H9 (cell line): Measurements from ENCODE around the gene DEFB131B. TPM values are rescaled to one million over a fixed set of nuclear protein-coding genes. Genes with fewer than 3 reads are reported as not detected.
"Not testable (repeated sequence)": the region's sequence is repeated elsewhere in the genome, so short reads cannot be mapped to it uniquely, and the experiment has no call there.

ENCODE experiments used
- DNase-seq: peaks from one replicate; pipeline ENCODE4 v3.0.0-alpha.2; 2017
- H2AFZ ChIP-seq: one replicate; pipeline ENCODE4 v1.6.1; 2013; ENCODE audit warnings: mild to moderate bottlenecking, low read length, control low read depth, moderate library complexity
- H2AK5ac ChIP-seq: 2 replicates; pipeline ENCODE4 v1.6.1; 2013; ENCODE audit warnings: low read length, control low read depth, mixed read lengths; ENCODE audit not compliant: insufficient read length
- H2BK120ac ChIP-seq: one replicate; pipeline ENCODE4 v1.6.1; 2013; ENCODE audit warnings: low read depth, mild to moderate bottlenecking, low read length, control low read depth, inconsistent platforms; ENCODE audit not compliant: poor library complexity, severe bottlenecking
- H2BK12ac ChIP-seq: 2 replicates; pipeline ENCODE4 v1.6.1; 2013; ENCODE audit warnings: low read length, control low read depth, mixed read lengths, low read depth; ENCODE audit not compliant: insufficient read length
- H2BK15ac ChIP-seq: 2 replicates; pipeline ENCODE4 v1.6.1; 2013; ENCODE audit warnings: low read depth, low read length, control low read depth
- H2BK20ac ChIP-seq: one replicate; pipeline ENCODE4 v1.6.1; 2013; ENCODE audit warnings: low read depth, mild to moderate bottlenecking, low read length, control low read depth, inconsistent platforms; ENCODE audit not compliant: poor library complexity, severe bottlenecking
- H2BK5ac ChIP-seq: 2 replicates; pipeline ENCODE4 v1.6.1; 2013; ENCODE audit warnings: low read length, control low read depth, mixed read lengths; ENCODE audit not compliant: insufficient read length
- H3K14ac ChIP-seq: 2 replicates; pipeline ENCODE4 v1.6.1; 2013; ENCODE audit warnings: low read length, control low read depth; ENCODE audit not compliant: insufficient read depth
- H3K18ac ChIP-seq: 2 replicates; pipeline ENCODE4 v1.6.1; 2013; ENCODE audit warnings: low read depth, mild to moderate bottlenecking, mixed read lengths, low read length, control low read depth; ENCODE audit not compliant: insufficient read length
- H3K23ac ChIP-seq: 2 replicates; pipeline ENCODE4 v1.6.1; 2013; ENCODE audit warnings: low read length, control low read depth, mixed read lengths, low read depth; ENCODE audit not compliant: insufficient read length
- H3K23me2 ChIP-seq: 2 replicates; pipeline ENCODE4 v1.6.1; 2013; ENCODE audit warnings: low read depth, mild to moderate bottlenecking, mixed read lengths, low read length, control low read depth; ENCODE audit not compliant: insufficient read length, poor library complexity, severe bottlenecking
- H3K27ac ChIP-seq: 2 replicates; pipeline ENCODE4 v1.5.1; 2013; ENCODE audit warnings: low read length, control low read depth, mixed read lengths, low read depth; ENCODE audit not compliant: insufficient read length
- H3K27me3 ChIP-seq: 2 replicates; pipeline ENCODE4 v1.6.1; 2013; ENCODE audit warnings: low read length, control low read depth, inconsistent platforms; ENCODE audit not compliant: insufficient read depth
- H3K4ac ChIP-seq: 2 replicates; pipeline ENCODE4 v1.6.1; 2013; ENCODE audit warnings: low read depth, mild to moderate bottlenecking, control low read depth, inconsistent platforms, low read length, moderate library complexity
- H3K4me1 ChIP-seq: 2 replicates; pipeline ENCODE4 v1.6.1; 2013; ENCODE audit warnings: low read length, control low read depth, inconsistent platforms; ENCODE audit not compliant: insufficient read depth
- H3K4me2 ChIP-seq: 2 replicates; pipeline ENCODE4 v1.6.1; 2013; ENCODE audit warnings: low read length, control low read depth, mixed read lengths; ENCODE audit not compliant: insufficient read length, insufficient read depth
- H3K56ac ChIP-seq: 2 replicates; pipeline ENCODE4 v1.6.1; 2013; ENCODE audit warnings: low read depth, mild to moderate bottlenecking, mixed read lengths, low read length, control low read depth; ENCODE audit not compliant: insufficient read length
- H3K79me1 ChIP-seq: 2 replicates; pipeline ENCODE4 v1.6.1; 2013; ENCODE audit warnings: low read depth, mild to moderate bottlenecking, moderate library complexity, low read length, control low read depth, inconsistent platforms; ENCODE audit not compliant: insufficient read depth, poor library complexity, severe bottlenecking
- H3K79me2 ChIP-seq: 2 replicates; pipeline ENCODE4 v1.6.1; 2013; ENCODE audit warnings: low read length, control low read depth, inconsistent platforms; ENCODE audit not compliant: insufficient read depth
- H3K9ac ChIP-seq: 2 replicates; pipeline ENCODE4 v1.6.1; 2013; ENCODE audit warnings: low read length, control low read depth, mixed read lengths; ENCODE audit not compliant: insufficient read length; ENCODE audit errors: extremely low read depth
- H3K9me3 ChIP-seq: one replicate; pipeline ENCODE4 v1.6.1; 2013; ENCODE audit warnings: low read depth, low read length, inconsistent platforms; ENCODE audit not compliant: control insufficient read depth
- H3T11ph ChIP-seq: one replicate; pipeline ENCODE4 v1.6.1; 2013; ENCODE audit warnings: mild to moderate bottlenecking, low read length, control low read depth, inconsistent platforms
- H4K20me1 ChIP-seq: one replicate; pipeline ENCODE4 v1.6.1; 2013; ENCODE audit not compliant: control insufficient read depth, insufficient read length, insufficient read depth
- H4K5ac ChIP-seq: 2 replicates; pipeline ENCODE4 v1.6.1; 2013; ENCODE audit warnings: low read depth, mild to moderate bottlenecking, mixed read lengths, low read length, control low read depth; ENCODE audit not compliant: insufficient read length
- H4K8ac ChIP-seq: replicated peaks from 2 replicates; pipeline ENCODE4 v1.6.1; 2013; ENCODE audit warnings: low read length, control low read depth, mixed read lengths, low read depth; ENCODE audit not compliant: insufficient read length
- H4K91ac ChIP-seq: 2 replicates; pipeline ENCODE4 v1.6.1; 2013; ENCODE audit warnings: low read depth, mild to moderate bottlenecking, moderate library complexity, mixed read lengths, low read length, control low read depth; ENCODE audit not compliant: insufficient read length
- H3K27ac Mint-ChIP-seq, 3 experiments: 2 replicates in 2 of 3; 3 replicates in 1 of 3; pipeline ENCODE4 v1.8.0; 2020 to 2021; ENCODE audit warnings: mixed read lengths in 3 of 3, mild to moderate bottlenecking in 1 of 3, moderate library complexity in 1 of 3
- H3K27me3 Mint-ChIP-seq: 2 replicates; pipeline ENCODE4 v1.8.0; 2021; ENCODE audit warnings: low read depth, mild to moderate bottlenecking, moderate library complexity, mixed read lengths
- H3K36me3 Mint-ChIP-seq, 3 experiments: 2 replicates in 2 of 3; 3 replicates in 1 of 3; pipeline ENCODE4 v1.8.0; 2020 to 2021; ENCODE audit warnings: low read depth in 3 of 3, mixed read lengths in 3 of 3; ENCODE audit not compliant: insufficient read depth in 1 of 3
- H3K4me1 Mint-ChIP-seq, 2 experiments: 2 replicates each; pipeline ENCODE4 v1.8.0; 2020; ENCODE audit warnings: mixed read lengths in 2 of 2
- H3K4me3 Mint-ChIP-seq, 2 experiments: 2 replicates in 1 of 2; 3 replicates in 1 of 2; pipeline ENCODE4 v1.8.0; 2020 to 2021; ENCODE audit warnings: mild to moderate bottlenecking in 2 of 2, mixed read lengths in 2 of 2, moderate library complexity in 1 of 2
- H3K9me3 Mint-ChIP-seq, 2 experiments: 2 replicates in 1 of 2; 3 replicates in 1 of 2; pipeline ENCODE4 v1.8.0; 2020; ENCODE audit warnings: mild to moderate bottlenecking in 2 of 2, mixed read lengths in 2 of 2, moderate library complexity in 1 of 2
- WGBS: extraction: QIAGEN DNeasy Blood & Tissue Kit; methylation state at CpG from one replicate; pipeline ENCODE4 v1.1.7; 2013; ENCODE audit warnings: missing lambda C conversion rate, low lambda C conversion rate, mixed read lengths; ENCODE audit not compliant: insufficient read length; ENCODE audit errors: extremely low coverage; 5-methylcytosine and 5-hydroxymethylcytosine counted together
- total RNA-seq: library from RNA; stranded (reverse); gene quantifications from 2 replicates; pipeline ENCODE4 v1.2.1, GENCODE V29; 2021
- TF ChIP-seq, protein P1 (sequence below): fragments of 200-600 bp; sonication (generic); conservative IDR thresholded peaks from 3 replicates; pipeline ENCODE4 v1.8.0; 2021; ENCODE audit warnings: antibody characterized with exemption, mild to moderate bottlenecking

The DEFB131B gene
- total RNA-seq, 1 experiment from 2014 or later, result not detected

DNA sequence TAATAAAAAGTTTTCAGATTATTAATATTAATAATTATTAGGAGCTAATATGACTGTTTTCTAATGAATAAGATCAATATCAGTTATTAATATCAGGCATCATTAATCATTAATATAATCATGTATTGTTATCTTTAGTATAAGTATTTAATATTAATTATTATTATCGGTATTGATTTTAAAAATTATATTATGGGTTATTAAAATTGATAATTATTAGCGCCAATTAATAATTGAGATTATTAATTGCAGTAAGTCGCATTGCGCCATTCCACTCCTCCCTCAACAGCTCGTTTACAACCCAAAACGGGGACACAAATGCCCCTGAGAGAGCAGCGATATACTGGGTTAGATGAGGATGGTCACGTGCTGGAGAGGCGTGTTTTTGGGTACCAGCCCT is 30.0 kb downstream of the DEFB131B start:
- H3K9me3 Mint-ChIP-seq, result no peaks in the 10 kb centered on the region
- H3K23ac ChIP-seq, result no peak overlapping the region
- H2BK5ac ChIP-seq, result no peak overlapping the region

DNA sequence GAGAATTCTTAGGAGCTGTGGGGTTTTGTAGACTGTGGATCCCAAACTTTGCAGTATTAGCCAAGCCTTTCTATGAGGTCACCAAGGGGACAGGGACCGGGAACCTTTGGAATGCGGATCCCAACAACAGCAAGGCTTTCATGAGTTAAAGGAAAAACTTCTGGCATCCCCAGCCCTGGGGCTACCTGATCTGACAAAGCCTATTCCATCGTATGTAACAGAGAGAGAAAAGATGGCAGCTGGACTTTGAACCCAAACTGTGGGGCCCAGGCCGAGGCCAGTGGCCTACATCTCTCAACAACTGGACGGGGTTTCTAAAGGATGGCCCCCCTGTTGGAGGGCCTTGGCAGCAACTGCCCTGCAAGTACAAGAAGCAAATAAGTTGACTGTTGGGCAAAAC is 32.5 kb downstream of the DEFB131B start:
- not testable (repeated sequence) for H4K5ac ChIP-seq, H3K14ac ChIP-seq, H3K18ac ChIP-seq, DNase-seq, H4K8ac ChIP-seq, H3K79me2 ChIP-seq, H3K4me2 ChIP-seq, H4K20me1 ChIP-seq, H3K4me1 ChIP-seq, H3K9ac ChIP-seq, H4K91ac ChIP-seq, H3K56ac ChIP-seq, H3K9me3 ChIP-seq, H2BK5ac ChIP-seq, H2BK120ac ChIP-seq, H2AK5ac ChIP-seq, H3K27me3 Mint-ChIP-seq, H3K23ac ChIP-seq, H2BK12ac ChIP-seq, H3K4me3 Mint-ChIP-seq, H3K27ac ChIP-seq, H3K4me1 Mint-ChIP-seq, H3K27me3 ChIP-seq, H3T11ph ChIP-seq, H2AFZ ChIP-seq, H2BK15ac ChIP-seq, H3K4ac ChIP-seq, H3K23me2 ChIP-seq, H3K9me3 Mint-ChIP-seq, H3K79me1 ChIP-seq, H2BK20ac ChIP-seq
- Mint-ChIP-seq H3K36me3 (peaks cover 9 to 43% (median 36%) of the 10 kb centered on the region in 3 experiments; a peak in 6 of 7 replicates), H3K27ac (peak overlapping the region in 1 of 3 experiments; percentile 52; a peak in 1 of 7 replicates)
- WGBS, result no CpG with 5 or more reads among the region's 5 CpGs

More for the DNA sequence above, 30.0 kb downstream of the DEFB131B start:
- Histone ChIP-seq H3K56ac (no peak overlapping the region), H3K4me2 (no peak overlapping the region), H2AK5ac (no peak overlapping the region), H2AFZ (no peak overlapping the region), H3K79me1 (no peaks in the 10 kb centered on the region), H2BK20ac (no peak overlapping the region), H3K18ac (no peak overlapping the region), H4K5ac (no peak overlapping the region), H2BK12ac (no peak overlapping the region), H3K14ac (no peak overlapping the region), H2BK15ac (no peak overlapping the region), H4K8ac (no peak overlapping the region), H3T11ph (no peak overlapping the region), H3K4ac (no peak overlapping the region), H3K9me3 (no peaks in the 10 kb centered on the region), H3K4me1 (no peaks in the 10 kb centered on the region), H3K79me2 (no peaks in the 10 kb centered on the region), H3K23me2 (no peaks in the 10 kb centered on the region), H3K9ac (no peak overlapping the region), H4K20me1 (no peaks in the 10 kb centered on the region), H2BK120ac (no peak overlapping the region), H4K91ac (no peak overlapping the region), H3K27me3 (no peaks in the 10 kb centered on the region), H3K27ac (no peak overlapping the region)
- H3K27me3 Mint-ChIP-seq, result no peaks in the 10 kb centered on the region
- peaks cover 0 to 6% of the 10 kb centered on the region in 2 experiments; a peak in 1 of 4 replicates for H3K4me1 Mint-ChIP-seq
- no CpG with 5 or more reads among the region's 9 CpGs for WGBS
- H3K4me3 Mint-ChIP-seq, result no peak overlapping the region
- TF ChIP-seq, protein P1, sequence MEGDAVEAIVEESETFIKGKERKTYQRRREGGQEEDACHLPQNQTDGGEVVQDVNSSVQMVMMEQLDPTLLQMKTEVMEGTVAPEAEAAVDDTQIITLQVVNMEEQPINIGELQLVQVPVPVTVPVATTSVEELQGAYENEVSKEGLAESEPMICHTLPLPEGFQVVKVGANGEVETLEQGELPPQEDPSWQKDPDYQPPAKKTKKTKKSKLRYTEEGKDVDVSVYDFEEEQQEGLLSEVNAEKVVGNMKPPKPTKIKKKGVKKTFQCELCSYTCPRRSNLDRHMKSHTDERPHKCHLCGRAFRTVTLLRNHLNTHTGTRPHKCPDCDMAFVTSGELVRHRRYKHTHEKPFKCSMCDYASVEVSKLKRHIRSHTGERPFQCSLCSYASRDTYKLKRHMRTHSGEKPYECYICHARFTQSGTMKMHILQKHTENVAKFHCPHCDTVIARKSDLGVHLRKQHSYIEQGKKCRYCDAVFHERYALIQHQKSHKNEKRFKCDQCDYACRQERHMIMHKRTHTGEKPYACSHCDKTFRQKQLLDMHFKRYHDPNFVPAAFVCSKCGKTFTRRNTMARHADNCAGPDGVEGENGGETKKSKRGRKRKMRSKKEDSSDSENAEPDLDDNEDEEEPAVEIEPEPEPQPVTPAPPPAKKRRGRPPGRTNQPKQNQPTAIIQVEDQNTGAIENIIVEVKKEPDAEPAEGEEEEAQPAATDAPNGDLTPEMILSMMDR, result no peak
- H3K36me3 Mint-ChIP-seq, result peaks cover 4 to 31% (median 25%) of the 10 kb centered on the region in 3 experiments; a peak in 6 of 7 replicates
- H3K27ac Mint-ChIP-seq, result no peak overlapping the region
- no peak for DNase-seq
